Neural progenitor cell (in vitro differentiated cells): ENCODE measurements around the gene VPS8.

Source experiments
- CTCF ChIP-seq: fragments of 200-600 bp; sonication (generic); IDR thresholded peaks from 2 replicates; pipeline ENCODE4 v1.5.1; 2017; ENCODE audit warnings: antibody characterized with exemption, mild to moderate bottlenecking
- EZH2 ChIP-seq: fragments of 200-600 bp; sonication (generic); IDR thresholded peaks from 2 replicates; pipeline ENCODE4 v1.6.1; 2017; ENCODE audit warnings: antibody characterized with exemption, mild to moderate bottlenecking, moderate library complexity
- EZH2phosphoT487 ChIP-seq: fragments of 200-600 bp; sonication (generic); IDR thresholded peaks from 2 replicates; pipeline ENCODE4 v1.6.1; 2017; ENCODE audit warnings: antibody characterized with exemption

GRCh38 chr3:185075547-185075946, 263.6 kb downstream of the VPS8 start:
- TF ChIP-seq CTCF (no peak), EZH2 (no peak), EZH2phosphoT487 (no peak)
